ENCODE results near the gene VKORC1. TPM values are rescaled to one million over a fixed set of nuclear protein-coding genes. Genes with fewer than 3 reads are reported as not detected.

VKORC1 gene
- total and polyA plus RNA-seq, 2 experiments from 2014 or later = 89.6 to 100 TPM

DNA sequence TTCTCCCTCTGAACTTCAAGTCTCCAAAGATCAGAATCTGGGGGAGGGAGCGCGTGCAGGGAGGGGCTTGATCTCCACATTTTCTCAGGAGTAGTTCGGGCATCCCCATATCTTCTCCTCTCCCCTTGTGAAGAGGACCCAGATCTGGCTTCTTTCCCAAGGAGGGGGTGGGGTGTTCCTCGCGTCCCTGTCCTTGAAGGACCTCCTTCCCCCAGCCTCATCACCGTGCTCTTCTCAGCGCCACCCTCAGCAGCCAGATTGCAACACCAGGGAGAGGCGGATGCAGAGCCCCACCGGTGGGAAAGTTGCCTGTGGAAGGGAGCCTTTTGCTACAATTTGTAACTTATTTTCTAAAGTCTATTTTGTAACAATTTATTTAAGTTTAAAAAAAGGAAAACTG lies 11.5 kb downstream of the VKORC1 start (continued):
- TF ChIP-seq CTCF (conservative IDR thresholded peaks at IDR 0.05; ENCODE audit: low read depth in 2 of 2) (no peak), CREB1 (CRISPR knock-in tag; IDR thresholded peaks at IDR 0.05; ENCODE audit: low read depth) (no peak), EZH2phosphoT487 (IDR thresholded peaks at IDR 0.05; ENCODE audit: unreplicated experiment) (no peak), REST (IDR thresholded peaks at IDR 0.05; ENCODE audit: unreplicated experiment) (no peak)

DNA sequence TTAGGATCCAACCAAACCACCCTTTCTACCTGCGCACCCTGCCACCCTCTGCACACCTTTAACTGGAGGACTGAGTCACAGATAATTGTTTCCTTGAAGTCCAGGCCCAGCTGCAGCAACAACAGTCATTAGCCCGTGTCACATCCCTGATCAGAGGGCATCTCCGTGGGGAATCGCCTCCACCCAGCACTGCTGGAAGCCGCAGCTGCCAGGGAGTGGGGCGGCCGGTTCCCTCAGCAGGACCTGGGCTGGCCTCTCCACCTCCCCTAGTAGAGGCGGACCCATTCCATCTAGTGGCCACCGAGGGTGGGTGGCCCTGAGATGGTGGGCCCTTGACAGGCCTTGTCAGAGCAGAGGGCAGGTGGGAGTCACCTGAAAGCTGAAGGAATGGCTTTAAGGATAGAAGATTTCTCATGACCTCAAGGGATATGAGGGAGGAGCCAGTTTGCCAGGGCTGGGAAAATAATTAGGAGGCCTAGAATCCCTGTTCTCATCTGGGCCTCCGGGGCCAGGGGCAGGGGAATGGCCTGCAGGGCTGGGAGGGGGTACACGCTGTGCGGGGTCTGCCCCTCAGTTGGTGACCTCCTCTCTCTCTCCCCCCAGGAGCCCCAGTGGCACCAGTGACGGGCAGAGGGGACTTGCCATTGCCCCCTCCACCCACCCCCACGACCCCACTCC lies 12.1 kb downstream of the VKORC1 start:
- H3K9me2 ChIP-seq (ENCODE audit: insufficient read depth) = no peaks in the 10 kb centered on the region
- ATAC-seq (no peak), DNase-seq (ENCODE audit: low spot score) (no peak)
- H3F3A ChIP-seq (replicated peaks; ENCODE audit: low read depth) = no peaks in the 10 kb centered on the region
- H3K4me2 ChIP-seq = no peak overlapping the region
- Mint-ChIP-seq H3K36me3 (ENCODE audit: low read depth) (peaks cover 42% of the 10 kb centered on the region), H3K27me3 (ENCODE audit: insufficient read depth, low read depth, poor library complexity) (peaks cover 9% of the 10 kb centered on the region), H3K27ac (no peak overlapping the region), H3K4me3 (no peak overlapping the region), H3K4me1 (peaks cover 5% of the 10 kb centered on the region; the same call in 1 of the 3 replicates), H3K9me3 (no peaks in the 10 kb centered on the region)
- no peak overlapping the region for H2AFZ ChIP-seq
- H3K36me3 ChIP-seq (ENCODE audit: insufficient read depth) = peaks cover 4% of the 10 kb centered on the region; the same call in 1 of the 2 replicates
- H3K4me1 ChIP-seq (ENCODE audit: insufficient read depth) = no peaks in the 10 kb centered on the region
- H3K79me2 ChIP-seq (replicated peaks; ENCODE audit: insufficient read depth) = no peaks in the 10 kb centered on the region
- no peak overlapping the region for H3K27ac ChIP-seq (ENCODE audit: low read depth)
- no peaks in the 10 kb centered on the region for H3K27me3 ChIP-seq (ENCODE audit: insufficient read depth)
- no peak overlapping the region for H3K4me3 ChIP-seq
- no peaks in the 10 kb centered on the region; the same call in 1 of the 2 replicates for H4K20me1 ChIP-seq (replicated peaks; ENCODE audit: insufficient read depth)
- TF ChIP-seq ZNF331 (CRISPR knock-in tag; IDR thresholded peaks at IDR 0.05; ENCODE audit: low read depth) (no peak), JUNB (IDR thresholded peaks at IDR 0.05; ENCODE audit: unreplicated experiment) (no peak), CTCF (conservative IDR thresholded peaks at IDR 0.05; ENCODE audit: low read depth in 2 of 2) (no peak), REST (IDR thresholded peaks at IDR 0.05; ENCODE audit: unreplicated experiment) (no peak), NANOG (IDR thresholded peaks at IDR 0.05; ENCODE audit: borderline replicate concordance) (no peak), STAT1 (IDR thresholded peaks at IDR 0.05; ENCODE audit: unreplicated experiment) (no peak), EZH2 (IDR thresholded peaks at IDR 0.05; ENCODE audit: low read depth, unreplicated experiment) (no peak)

Data from GM23338 (cell line).